Measurements from ENCODE around the gene WDFY2. TPM values are rescaled to one million over a fixed set of nuclear protein-coding genes. Genes with fewer than 3 reads are reported as not detected.

The WDFY2 gene
- total RNA-seq, 1 donor from 2014 or later: 14.6 TPM

DNA sequence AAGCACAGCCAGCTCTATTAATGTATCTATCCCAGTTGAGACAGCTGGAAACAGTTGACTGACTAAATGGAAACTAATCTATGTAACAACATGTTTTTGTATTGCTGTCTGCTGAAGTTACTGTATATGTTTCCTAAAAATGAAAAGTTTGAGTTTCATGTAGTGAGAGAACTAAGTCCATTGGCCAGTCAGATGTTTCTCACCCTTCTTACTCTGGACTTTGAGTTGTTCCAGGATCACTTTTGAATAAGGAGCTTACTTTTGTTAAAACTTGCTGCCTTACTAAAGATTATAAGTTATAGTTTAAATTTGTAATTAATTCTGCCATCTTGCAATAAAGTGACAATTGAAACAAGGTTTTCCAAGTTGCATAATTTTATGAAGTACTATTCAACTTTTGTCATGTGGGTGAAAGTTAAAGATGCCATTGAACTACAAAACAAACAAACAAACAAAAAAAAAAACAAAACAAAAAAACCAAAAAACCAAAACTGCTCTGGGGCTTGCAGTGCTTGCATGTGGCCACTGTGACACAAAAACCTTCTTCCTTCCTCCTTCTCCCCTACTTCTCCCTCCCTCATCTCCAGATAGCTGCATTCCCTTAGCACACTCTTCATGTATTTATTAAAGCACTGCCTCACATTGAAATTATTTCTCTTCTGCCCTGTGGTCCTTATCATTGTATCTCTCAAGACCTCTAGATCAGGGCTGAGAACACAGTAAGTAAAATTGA, 15.3 kb downstream of the WDFY2 start:
- intact Hi-C loops (cut with micrococcal nuclease): no loop called here

GRCh38 chr13:51600703-51601102, 16.4 kb downstream of the WDFY2 start:
- intact Hi-C loops (cut with micrococcal nuclease): no loop called here

GRCh38 chr13:51601601-51602565, 17.6 kb downstream of the WDFY2 start:
- intact Hi-C loops (cut with micrococcal nuclease): no loop called here

- intact Hi-C loops (cut with micrococcal nuclease): no loop called here
Observed at GRCh38 chr13:51603716-51604115, 19.5 kb downstream of the WDFY2 start.

GRCh38 chr13:51605698-51606097, 21.4 kb downstream of the WDFY2 start:
- intact Hi-C loops (cut with micrococcal nuclease): no loop called here

DNA sequence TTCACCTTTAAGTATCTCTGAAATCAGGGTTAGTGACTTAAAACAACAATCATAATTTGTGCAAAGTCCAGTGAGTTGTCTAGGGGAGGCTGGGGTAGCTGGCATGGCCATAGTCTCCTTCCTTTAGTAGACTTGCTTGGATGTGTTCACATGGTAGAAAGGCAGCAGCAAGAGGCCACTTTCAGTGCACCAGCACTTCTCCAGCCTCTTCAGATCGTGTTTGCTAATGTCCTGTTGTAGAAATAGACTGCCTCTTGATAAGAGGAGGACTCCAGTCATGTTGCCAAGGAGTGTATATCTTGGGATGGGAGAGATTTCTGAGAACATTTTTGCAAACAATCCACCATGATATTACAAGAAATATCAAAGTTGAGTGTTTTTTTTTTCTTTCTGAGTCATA, 22.9 kb downstream of the WDFY2 start:
- intact Hi-C loops (cut with micrococcal nuclease): no loop called here

GRCh38 chr13:51608857-51609406, 24.7 kb downstream of the WDFY2 start:
- intact Hi-C loops (cut with micrococcal nuclease): no loop called here

DNA sequence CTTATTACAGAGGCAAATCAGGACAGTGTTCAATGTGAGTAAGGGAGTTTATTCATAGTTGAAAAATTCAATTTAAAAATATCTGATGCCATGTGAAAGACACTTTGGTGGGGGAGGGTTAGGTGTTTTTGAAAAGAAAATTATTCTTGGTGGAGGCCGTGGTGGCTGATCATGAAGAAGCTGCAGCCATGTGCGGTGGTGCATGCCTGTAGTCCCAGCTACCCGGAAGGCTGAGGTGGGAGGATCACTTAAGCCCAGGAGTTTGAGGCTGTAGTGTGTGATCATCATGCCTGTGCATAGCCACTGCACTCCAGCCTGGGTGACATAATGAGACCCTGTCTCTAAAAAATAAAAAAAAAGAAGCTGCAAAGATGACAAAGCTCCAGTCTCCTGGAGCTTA, 28.6 kb downstream of the WDFY2 start:
- intact Hi-C loops (cut with micrococcal nuclease): no loop called here

- intact Hi-C loops (cut with micrococcal nuclease): no loop called here
Observed at GRCh38 chr13:51613535-51613934, 29.3 kb downstream of the WDFY2 start.

DNA sequence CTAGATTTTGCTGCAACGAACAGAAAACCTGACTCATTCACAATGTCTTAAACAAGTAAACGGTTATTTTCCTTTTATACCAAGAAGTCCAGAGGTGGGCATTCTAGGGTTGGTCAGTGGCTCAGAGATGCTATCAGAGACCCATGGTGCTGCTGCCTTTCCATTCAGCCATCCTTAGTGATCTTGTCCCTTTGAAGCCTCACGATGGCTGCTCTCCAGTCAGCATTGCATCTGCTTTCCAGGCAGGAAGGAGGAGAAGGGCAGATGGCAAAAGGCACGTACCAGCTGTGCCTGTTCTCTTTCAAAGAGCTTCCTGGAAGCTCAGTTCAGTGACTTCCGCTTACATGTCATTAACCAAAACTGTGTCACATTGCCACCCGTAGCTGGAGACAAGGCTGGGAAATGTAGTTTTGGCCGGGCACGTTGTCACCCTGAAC, 30.1 kb downstream of the WDFY2 start:
- intact Hi-C loops (cut with micrococcal nuclease): loop anchor here (1.0 kb wide), 2 partner anchors 30 to 161 kb away; partner anchors contain the start of genes INTS6 and WDFY2

DNA sequence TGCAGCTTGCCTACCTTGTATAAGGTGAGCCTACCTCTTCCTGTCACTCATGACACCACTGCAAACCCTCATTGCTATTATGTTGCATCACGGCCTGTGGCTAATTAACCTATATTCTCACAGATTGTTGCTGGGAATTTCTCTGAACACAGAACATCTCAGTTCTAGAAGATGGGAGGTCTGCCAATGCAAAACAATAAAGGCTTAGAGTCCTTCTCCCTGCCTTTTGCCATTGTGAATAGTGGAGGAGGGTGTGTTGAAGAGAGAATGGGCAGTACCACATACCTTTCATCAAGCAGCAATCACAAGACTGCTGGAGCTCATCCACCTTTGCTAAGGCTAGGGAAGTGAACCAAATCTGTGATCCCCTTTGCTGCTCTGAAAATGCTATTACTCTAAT, 34.4 kb downstream of the WDFY2 start:
- intact Hi-C loops (cut with micrococcal nuclease): loop anchor here (5.0 kb wide), 1 partner anchor 1976 kb away; no protein-coding TSS in a partner anchor

DNA sequence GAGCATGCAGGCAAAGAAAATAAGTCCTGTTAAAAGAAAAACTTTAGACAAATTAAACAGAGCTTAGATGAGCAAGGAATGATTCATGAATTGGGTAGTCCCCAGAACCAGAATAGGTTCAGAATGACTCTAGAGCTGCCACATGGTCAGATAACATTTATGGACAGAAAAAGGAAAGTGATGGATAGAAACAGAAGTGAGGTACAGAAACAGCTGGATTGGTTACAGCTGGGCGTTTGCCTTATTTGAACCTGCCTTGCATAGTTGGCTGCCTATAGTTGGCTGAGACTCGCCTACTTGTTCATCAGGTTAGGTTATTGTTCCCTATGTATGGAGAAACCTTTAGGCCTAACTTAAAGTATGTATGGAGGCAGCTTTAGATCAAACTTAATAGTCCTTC, 35.4 kb downstream of the WDFY2 start:
- intact Hi-C loops (cut with micrococcal nuclease): loop anchor here (5.0 kb wide), 1 partner anchor 1977 kb away; no protein-coding TSS in a partner anchor

- intact Hi-C loops (cut with micrococcal nuclease): no loop called here
Observed at GRCh38 chr13:51620165-51620983, 36.1 kb downstream of the WDFY2 start.

DNA sequence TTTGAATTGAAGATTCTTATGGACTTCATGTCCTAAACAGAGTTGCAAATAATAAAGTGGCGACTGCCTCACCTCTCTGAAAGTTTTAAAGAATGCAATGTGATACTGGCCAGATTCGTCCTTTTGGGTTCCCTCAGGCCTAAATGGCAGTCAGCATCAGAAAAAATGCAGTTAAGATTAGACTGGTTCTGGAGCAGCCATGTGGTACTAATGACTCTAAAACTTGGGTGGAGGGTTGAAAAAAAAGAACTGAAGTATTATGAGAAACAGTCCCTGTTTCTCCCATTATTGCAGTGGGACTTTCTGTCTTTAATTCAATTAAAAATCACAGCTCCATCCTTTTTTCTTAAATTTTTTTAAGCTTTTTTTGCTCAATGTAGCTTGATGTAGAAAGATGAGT, 37.3 kb downstream of the WDFY2 start:
- intact Hi-C loops (cut with micrococcal nuclease): no loop called here

DNA sequence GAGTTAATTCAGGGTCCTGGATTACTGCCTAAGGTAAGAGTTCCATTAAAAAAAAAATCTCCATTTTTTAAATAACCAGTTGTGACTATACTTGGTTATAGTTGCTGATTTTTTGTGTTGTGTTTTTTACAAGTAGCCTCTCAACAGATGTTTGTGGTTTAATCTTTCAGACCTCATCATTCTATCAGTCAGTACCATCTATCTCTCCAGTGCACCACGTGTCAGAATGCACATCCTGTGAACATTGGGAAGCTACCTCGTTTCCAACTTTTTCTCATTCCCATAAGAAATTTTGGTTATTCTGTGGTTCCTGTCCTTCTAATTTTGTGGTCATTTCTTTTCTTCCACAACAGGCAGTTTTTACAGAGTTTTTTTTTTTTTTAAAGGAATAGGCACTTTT, 39.2 kb downstream of the WDFY2 start:
- intact Hi-C loops (cut with micrococcal nuclease): no loop called here

- intact Hi-C loops (cut with micrococcal nuclease): no loop called here
Observed at GRCh38 chr13:51624207-51624606, 39.9 kb downstream of the WDFY2 start.

GRCh38 chr13:51624695-51625345, 40.6 kb downstream of the WDFY2 start:
- intact Hi-C loops (cut with micrococcal nuclease): no loop called here

DNA sequence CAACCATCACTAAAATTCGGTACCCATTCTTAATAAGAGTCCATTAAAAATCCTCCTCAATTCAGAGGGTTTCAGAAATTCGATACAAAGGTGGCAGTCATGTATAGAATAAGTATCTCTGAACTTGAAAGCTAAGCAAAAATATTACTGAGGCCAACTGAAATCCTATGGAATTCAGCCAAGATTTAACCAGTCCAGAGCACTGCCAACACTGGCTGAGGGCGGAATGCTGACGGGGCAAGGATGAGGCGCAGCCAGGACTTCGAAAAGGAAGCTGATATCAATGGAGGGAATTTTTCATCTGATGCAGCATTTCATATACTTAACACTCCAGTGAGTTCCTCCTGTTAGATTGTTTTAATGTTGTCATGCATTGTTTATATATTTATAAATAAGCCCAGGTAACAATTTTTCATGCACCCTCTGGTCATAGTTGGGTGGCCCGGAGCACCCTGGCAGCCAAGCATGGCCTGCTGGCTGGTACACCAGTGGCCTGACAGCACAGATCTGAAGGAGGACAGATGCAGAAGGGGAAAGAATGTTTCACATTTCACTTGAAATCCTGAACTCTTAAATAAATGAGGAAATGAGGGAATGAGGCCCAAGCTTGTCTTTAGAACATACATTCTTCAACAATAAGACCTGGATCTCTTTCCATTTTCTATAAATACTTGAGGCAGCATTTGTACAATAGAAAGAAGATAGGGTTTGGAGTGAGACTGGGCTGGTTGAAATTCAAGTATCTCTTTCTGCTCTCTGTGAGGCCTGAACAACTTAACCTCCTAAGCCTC, 41.5 kb downstream of the WDFY2 start:
- intact Hi-C loops (cut with micrococcal nuclease): no loop called here

DNA sequence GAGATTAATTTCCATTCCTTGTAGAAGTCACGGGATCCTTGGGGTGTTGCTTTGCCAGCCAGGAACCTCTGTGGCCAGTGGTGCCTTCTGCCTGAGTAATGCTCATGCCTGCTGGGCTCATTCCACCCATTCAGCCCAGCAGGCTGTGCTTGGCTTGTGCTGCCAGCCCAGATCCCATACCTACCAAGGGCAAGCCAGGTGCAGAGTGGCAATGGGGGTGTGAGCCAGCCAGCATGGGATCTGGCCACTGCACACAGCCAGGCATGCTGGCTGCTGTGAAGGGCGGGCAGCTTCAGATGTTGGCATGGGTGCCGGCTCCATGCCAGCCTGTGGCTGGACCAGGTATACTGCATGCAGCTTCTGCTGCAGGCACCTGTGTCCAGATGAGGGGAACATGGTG, 42.5 kb downstream of the WDFY2 start:
- intact Hi-C loops (cut with micrococcal nuclease): no loop called here
